ENCODE data around the gene CNST.
"Not testable (repeated sequence)": the region's sequence is repeated elsewhere in the genome, so short reads cannot be mapped to it uniquely, and the experiment has no call there.

Gene CNST

GRCh38 chr1:246631426-246631825 lies 65.2 kb downstream of the CNST start:
- DNase-seq = no peak

DNA sequence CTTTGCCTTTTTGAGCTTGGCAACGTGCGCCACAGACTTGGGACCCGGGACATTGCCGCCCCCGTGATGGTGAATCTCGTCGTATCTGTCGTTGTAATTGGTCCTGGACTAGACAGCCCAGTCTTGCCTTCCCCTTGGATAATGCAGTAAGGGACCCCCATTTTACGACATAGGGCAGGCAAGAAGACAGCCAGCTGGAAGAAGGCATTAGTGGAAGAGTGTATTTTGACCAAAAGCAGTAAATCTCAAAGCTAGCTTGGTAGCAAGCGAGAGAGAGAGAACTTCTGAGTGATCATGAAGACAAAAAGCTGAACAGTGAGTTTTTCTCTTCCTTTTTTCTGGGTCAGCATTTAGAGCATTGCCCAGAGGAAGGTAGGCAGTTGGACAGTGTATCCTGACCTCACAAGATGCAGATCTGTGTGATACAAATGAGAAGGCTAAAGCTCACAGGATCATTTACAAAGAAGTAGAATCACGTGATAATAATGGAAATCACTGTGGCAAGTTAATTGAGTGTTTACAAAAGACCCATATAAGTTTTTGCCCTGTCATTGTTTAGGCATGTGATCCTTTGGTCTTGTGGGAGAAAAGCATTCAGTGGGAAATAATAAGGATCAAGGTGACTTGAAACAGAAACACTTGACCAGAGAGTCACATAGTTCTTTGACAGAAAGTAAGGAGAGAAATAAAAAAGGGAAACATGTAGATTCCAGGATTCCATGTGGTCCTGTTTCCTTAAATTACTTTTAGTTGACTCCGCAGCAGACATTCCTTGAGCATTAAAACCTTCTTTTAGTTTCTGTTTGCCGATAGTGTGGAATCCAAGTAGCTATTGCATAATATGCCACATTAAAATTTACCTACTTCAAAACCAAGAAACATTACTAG lies 66.3 kb downstream of the CNST start:
- no peak for DNase-seq

- DNase-seq = not testable (repeated sequence)
Measured at GRCh38 chr1:246634659-246635058, 68.4 kb downstream of the CNST start.

DNA sequence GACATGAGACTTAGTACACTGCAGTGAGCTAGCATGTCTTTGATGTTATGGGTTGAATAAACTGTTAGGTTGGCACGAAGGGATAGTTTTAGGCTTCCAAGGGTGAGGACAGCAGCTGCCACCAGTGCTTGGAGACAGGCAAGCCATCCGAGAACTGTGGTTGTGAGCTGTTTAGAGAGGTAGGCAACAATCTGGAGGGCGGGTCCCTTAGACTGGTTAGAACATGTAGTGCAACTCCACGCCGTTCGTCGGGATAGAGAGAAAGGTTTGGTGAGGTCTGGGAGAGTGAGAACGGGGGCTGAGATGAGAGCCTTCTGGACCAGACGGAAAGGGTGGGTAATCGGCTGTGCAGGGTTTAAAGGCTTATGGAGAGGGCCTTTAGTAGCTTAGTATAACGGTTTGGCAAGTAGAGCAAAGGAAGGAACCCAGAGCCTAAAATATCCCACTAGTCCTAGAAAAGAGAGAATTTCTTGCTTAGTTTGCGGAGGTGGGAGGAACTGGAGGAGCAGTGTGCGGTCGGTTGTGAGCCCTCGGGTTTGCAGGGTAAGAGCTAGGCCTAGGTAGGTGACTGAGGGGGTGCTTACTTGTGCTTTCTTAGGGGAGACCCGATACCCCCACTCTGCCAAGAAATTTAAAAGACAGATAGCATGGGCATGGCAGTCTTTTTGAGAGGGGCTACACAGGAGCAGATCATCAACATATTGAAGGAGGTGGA lies 72.8 kb downstream of the CNST start:
- DNase-seq = no peak

GRCh38 chr1:246639732-246640131 lies 73.5 kb downstream of the CNST start:
- no peak for DNase-seq

GRCh38 chr1:246640747-246641146 lies 74.5 kb downstream of the CNST start:
- DNase-seq = no peak

GRCh38 chr1:246641394-246641793 lies 75.1 kb downstream of the CNST start:
- no peak for DNase-seq

GRCh38 chr1:246642719-246643118 lies 76.5 kb downstream of the CNST start:
- DNase-seq = no peak

GRCh38 chr1:246647113-246647512 lies 80.9 kb downstream of the CNST start:
- DNase-seq = no peak

DNA sequence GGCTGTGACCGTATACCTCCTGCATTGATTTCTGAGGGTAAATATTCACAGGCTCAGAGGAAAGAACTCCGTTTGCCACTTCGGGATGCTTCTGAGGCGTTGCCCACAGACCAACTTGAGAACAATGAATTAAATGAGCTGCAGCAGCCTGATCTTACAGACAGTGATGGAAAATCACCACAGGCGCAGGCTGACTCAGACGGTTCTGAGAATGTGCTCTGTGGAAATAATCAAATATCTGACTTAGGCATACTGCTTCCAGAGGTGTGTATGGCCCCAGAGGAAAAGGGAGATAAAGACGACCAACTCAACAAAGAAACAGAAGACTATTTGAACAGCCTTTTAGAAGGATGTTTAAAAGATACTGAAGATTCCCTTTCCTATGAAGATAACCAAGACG lies 81.3 kb downstream of the CNST start:
- no peak for DNase-seq

DNA sequence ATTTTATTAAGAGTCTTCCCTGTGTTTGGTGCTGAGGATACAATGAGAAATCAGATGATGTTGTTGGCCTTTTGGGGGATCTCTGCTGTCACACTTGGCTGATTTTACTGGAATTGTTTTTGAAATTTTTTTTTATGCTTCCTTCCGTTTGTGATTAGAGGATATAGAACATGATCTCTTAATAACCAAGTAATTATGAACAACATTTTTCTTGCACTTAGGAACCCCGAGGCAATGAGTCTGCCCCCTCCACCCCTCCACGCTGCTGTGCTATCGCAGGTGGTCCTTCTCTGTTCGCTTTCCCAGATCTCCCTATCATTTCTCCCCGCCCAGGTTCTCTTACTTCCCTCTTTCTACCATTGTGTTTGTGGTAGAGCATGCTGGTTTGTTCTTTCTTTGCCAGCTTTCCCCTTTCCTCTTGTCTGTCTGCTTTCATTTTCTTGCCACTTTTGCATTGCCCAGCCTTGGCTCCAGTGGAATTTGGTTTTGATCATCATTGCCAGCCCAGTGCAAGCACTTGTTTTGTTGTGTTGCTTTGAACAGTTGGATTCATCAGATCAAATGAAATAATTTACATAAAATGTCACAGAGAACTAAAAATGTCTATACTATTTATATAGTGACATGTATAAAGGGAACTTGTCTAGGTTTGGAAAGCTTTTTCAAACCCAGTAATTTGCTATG lies 84.9 kb downstream of the CNST start:
- no peak for DNase-seq

- DNase-seq = no peak
Measured at GRCh38 chr1:246658567-246658966, 92.3 kb downstream of the CNST start.

GRCh38 chr1:246659594-246660140 lies 93.4 kb downstream of the CNST start:
- DNase-seq = no peak

DNA sequence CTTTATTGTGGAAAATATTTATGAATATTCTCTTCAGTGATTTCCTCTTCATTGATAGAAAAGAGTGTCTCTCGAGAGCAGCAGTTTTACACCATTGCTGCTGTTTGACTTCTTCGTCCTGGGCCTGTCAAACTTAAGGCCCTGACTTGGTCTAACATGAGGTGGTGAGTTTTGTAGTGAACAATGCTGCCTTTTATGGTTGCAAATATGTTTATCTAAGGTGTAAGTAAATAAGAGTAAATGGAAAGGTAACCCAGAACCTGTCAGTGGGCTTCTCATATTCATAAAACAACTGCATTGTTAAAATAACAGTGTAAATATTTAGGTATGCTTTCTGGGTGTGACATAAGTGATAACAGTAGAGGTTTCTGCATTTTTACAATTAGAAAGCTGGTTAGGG lies 95.2 kb downstream of the CNST start:
- DNase-seq = no peak

- DNase-seq = no peak
Measured at GRCh38 chr1:246667773-246668172, 101.5 kb downstream of the CNST start.

DNA sequence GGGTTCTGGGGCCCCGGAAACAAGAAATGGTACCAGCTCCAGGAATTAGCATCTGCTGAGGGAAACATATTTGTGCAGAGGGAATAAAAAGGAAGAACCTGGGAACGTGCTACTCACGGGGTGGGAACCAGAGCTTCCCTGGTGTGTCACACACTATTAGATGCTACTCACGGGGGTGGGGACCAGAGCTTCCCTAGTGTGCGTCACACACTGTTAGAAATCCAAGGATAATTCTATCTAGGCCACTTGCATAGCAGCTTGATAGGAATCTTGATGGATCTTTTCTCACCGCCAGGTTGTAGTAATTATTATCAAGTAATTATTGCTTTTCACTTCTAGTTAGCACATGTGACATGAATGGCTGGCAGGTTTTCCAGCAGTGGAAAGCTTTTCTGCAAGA lies 103.4 kb downstream of the CNST start:
- no peak for DNase-seq

- no peak for DNase-seq
Measured at GRCh38 chr1:246674049-246674448, 107.8 kb downstream of the CNST start.

DNA sequence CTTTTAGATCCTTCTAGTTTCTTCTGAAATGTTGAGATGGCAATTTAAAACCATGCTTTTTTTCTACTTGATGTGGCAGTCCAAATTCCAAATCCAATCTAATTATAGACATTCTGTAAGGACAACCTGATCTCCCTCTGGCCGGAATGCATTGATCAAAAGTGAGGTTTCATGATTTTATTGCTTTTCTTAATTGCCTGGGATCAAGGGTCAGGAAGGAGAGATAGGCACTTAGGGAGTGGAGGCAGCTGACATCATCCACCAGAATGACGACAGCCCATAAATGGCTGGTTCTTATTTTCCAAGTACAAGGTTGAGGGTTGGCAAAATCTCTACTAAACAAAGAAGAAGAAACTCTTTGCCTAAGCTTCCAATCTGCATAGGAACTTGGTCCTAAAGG lies 111.6 kb downstream of the CNST start:
- no peak for DNase-seq

- no peak for DNase-seq
Measured at GRCh38 chr1:246678816-246679793, 112.8 kb downstream of the CNST start.

- DNase-seq = no peak
Measured at GRCh38 chr1:246679794-246680177, 113.5 kb downstream of the CNST start.

- DNase-seq = no peak
Measured at GRCh38 chr1:246680190-246680589, 113.9 kb downstream of the CNST start.

- no peak for DNase-seq
Measured at GRCh38 chr1:246680696-246681130, 114.5 kb downstream of the CNST start.
